ENCODE data around the gene RBM10. TPM values are rescaled to one million over a fixed set of nuclear protein-coding genes. Genes with fewer than 3 reads are reported as not detected.
"Not testable (repeated sequence)": the region's sequence is repeated elsewhere in the genome, so short reads cannot be mapped to it uniquely, and the experiment has no call there.

RBM10 gene
- total RNA-seq: 38.5 TPM

GRCh38 chrX:47144626-47145394 is at the start of gene RBM10, which contains the start of gene NDUFB11:
RBM10 (plus strand) TSS chrX:47145221; CDS start chrX:47147482, 2,261 bp downstream.
NDUFB11 (minus strand) TSS chrX:47144702; CDS start chrX:47144679, 23 bp downstream.
- peak; percentile 95 for DNase-seq (ENCODE audit: low spot score)

GRCh38 chrX:47097018-47097417 is 48.0 kb upstream of the RBM10 start:
- no peak for DNase-seq (ENCODE audit: low spot score)

GRCh38 chrX:47098338-47099094 is 46.5 kb upstream of the RBM10 start:
- DNase-seq (ENCODE audit: low spot score): no peak

GRCh38 chrX:47101206-47101605 is 43.8 kb upstream of the RBM10 start:
- no peak for DNase-seq (ENCODE audit: low spot score)

- DNase-seq (ENCODE audit: low spot score): not testable (repeated sequence)
Measured at GRCh38 chrX:47110936-47111615, 33.9 kb upstream of the RBM10 start.

GRCh38 chrX:47112316-47112954 is 32.6 kb upstream of the RBM10 start:
- no peak for DNase-seq (ENCODE audit: low spot score)

GRCh38 chrX:47116551-47117110 is 28.4 kb upstream of the RBM10 start:
- not testable (repeated sequence) for DNase-seq (ENCODE audit: low spot score)

GRCh38 chrX:47124466-47124865 is 20.6 kb upstream of the RBM10 start:
- DNase-seq (ENCODE audit: low spot score): not testable (repeated sequence)

GRCh38 chrX:47129157-47129898 is 15.7 kb upstream of the RBM10 start:
- DNase-seq (ENCODE audit: low spot score): peak; percentile 95

GRCh38 chrX:47129899-47130358 is 15.1 kb upstream of the RBM10 start:
- DNase-seq (ENCODE audit: low spot score): no peak

GRCh38 chrX:47133493-47133892 is 11.5 kb upstream of the RBM10 start:
- DNase-seq (ENCODE audit: low spot score): no peak

GRCh38 chrX:47135650-47136049 is 9.4 kb upstream of the RBM10 start:
- DNase-seq (ENCODE audit: low spot score): not testable (repeated sequence)

- no peak for DNase-seq (ENCODE audit: low spot score)
Measured at GRCh38 chrX:47138171-47138570, 6.8 kb upstream of the RBM10 start.

- peak; percentile 48 for DNase-seq (ENCODE audit: low spot score)
Measured at GRCh38 chrX:47143894-47144625, 961 bp upstream of the RBM10 start.

- no peak for DNase-seq (ENCODE audit: low spot score)
Measured at GRCh38 chrX:47145395-47146120, 537 bp downstream of the RBM10 start.

GRCh38 chrX:47146121-47146935 is 1.3 kb downstream of the RBM10 start:
- DNase-seq (ENCODE audit: low spot score): no peak

GRCh38 chrX:47146936-47147859 is 2.2 kb downstream of the RBM10 start:
- DNase-seq (ENCODE audit: low spot score): no peak

All from ureter (tissue), 1 donor.